GM18867 (cell line): ENCODE data around the gene OR2T8.

ENCODE experiments used
- ATAC-seq: cut with Tn5 transposase; IDR thresholded peaks from one replicate; pipeline ENCODE4 v1.9.1; 2021; ENCODE audit warnings: mild to moderate bottlenecking, moderate library complexity; ENCODE audit not compliant: unreplicated experiment

The OR2T8 gene

GRCh38 chr1:247953408-247953807 is 33.4 kb downstream of the OR2T8 start:
- ATAC-seq = no peak

GRCh38 chr1:247961791-247962190 is 41.7 kb downstream of the OR2T8 start:
- no peak for ATAC-seq

- ATAC-seq = no peak
Measured at GRCh38 chr1:247962911-247963588, 43.0 kb downstream of the OR2T8 start.

GRCh38 chr1:247964933-247965332 is 44.9 kb downstream of the OR2T8 start, which contains the start of gene OR2AK2:
Gene OR2AK2 (plus strand): TSS chr1:247965233. CDS start chr1:247965377, 144 bp downstream.
- no peak for ATAC-seq

GRCh38 chr1:247966532-247967204 is 46.6 kb downstream of the OR2T8 start:
- peak; percentile 93 for ATAC-seq
